GM19328 (cell line): Measurements from ENCODE around the gene ABCD3.

Source experiments
- ATAC-seq: cut with Tn5 transposase; IDR thresholded peaks from one replicate; pipeline ENCODE4 v1.9.1; 2021; ENCODE audit warnings: mild to moderate bottlenecking, moderate library complexity; ENCODE audit not compliant: unreplicated experiment

Gene ABCD3

DNA sequence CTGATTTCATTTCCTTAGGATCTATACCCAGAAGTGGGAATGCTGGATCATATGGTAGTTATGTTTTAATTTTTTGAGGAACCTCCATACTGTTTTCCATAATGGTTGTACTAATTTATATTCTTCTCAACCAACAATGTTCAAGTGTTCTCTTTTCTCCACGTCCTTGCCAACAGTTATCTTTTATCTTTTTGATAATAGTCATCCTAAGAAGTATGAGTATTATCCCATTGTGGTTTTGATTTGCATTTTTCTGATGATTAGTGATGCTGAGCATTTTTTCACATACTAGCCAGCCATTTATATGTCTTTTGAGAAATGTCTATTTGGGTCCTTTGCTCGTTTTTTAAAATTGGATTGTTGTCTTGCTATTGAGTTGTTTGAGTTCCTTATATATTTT lies 38.5 kb downstream of the ABCD3 start:
- no peak for ATAC-seq

GRCh38 chr1:94462606-94463005 lies 44.4 kb downstream of the ABCD3 start:
- no peak for ATAC-seq

DNA sequence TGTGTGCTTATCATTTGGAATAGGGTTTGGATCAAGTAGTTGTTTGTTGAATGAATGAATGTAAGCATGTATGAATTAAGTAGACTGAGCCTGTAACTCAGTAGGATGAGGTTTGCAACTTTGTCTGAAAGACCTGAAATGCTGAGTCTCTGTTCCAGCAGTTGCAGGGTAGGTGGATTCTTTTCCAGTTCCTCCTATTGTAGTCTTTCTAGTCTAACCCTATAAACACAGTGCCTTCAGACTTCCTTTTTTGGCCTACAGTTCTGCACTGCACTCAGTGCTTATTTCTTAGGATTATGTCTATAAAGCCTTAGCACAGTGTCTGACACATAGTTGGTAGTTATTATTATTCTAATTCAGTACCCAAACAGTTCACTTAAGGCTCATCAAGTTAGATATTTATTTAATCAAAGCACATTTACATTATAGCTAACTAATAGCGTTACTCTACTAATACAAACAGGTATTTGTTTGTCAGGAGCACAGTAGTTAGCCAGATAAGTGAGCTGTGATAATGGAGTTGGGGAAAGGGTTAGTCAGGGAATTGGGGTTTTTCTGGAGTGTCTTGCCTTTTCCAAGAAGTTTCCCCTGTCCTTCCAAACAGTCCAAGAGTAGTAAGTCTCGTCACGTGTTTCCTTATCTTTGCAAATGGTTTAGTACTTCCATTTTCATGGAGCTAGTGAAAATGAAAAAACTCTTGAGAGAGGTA lies 45.0 kb downstream of the ABCD3 start:
- ATAC-seq, result no peak

DNA sequence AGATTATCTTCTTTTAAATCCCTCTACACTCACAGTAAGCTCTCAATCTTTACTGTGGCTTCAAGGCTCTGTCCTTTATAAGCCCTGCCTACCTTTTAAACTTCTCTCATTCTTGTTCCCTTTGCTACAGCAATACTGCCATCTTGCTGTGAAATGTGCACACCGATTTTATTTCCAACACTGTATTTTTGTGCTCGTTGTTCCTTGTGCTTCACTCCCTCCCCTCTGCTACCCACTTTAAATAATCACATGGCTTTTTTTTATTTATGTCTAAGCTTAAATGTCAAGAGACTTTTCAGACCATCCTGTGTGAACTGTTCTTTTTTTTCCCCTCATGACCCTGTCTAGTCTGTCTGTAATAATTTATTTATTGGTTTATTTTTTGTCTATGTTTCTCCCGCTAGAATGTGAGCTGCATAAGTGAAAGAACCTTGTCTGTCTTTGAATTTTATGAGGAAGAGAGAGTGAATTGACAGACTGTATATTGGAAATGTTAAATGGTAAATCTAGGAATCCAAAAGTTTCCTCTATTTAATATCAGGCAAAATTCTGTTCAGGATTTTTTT lies 45.7 kb downstream of the ABCD3 start:
- ATAC-seq, result no peak

- ATAC-seq, result no peak
These were observed 50.5 kb downstream of the ABCD3 start for GRCh38 chr1:94468708-94469107.

GRCh38 chr1:94471271-94471670 lies 53.1 kb downstream of the ABCD3 start:
- no peak for ATAC-seq

GRCh38 chr1:94475232-94475631 lies 57.0 kb downstream of the ABCD3 start:
- no peak for ATAC-seq

DNA sequence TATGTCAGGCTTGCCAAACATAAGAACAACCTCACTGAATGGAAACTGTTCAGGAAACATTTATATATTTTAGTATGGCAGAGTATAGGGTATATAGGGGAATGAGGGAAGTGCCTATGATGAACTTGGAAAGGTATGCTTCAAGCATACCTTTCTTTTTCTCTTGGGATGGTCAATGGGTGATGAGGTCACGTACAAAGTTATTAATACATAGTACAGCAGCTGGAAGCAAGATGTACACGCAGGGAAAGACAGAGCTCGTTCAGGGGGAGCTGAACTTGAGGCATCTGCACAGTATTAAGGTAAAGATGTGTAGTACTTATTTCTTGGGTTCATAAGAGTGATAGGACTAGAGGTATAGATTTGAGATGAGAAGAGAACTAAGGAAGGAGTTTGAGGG lies 61.5 kb downstream of the ABCD3 start:
- no peak for ATAC-seq

DNA sequence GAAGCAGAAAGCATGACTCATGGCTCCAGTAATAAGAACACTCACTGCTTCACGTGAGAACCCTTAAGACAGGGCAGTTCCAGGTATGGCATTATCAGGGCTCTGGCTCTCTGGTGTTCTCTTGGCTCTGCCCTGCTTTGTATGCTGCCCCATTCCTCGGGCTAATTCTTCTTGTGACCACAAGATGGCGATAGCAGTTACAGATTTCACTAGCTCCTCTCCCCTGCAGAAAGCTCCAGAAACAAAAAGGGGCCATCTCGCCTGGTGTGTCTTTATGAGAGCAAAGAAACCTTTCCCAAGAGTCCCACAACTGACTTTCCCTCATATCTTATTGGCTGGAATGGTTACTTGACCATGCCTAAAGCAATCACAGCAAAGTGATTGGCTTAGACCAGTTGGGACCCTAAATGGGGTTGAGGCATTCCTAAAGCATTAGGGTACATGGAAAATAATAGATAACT lies 63.3 kb downstream of the ABCD3 start:
- ATAC-seq, result no peak

DNA sequence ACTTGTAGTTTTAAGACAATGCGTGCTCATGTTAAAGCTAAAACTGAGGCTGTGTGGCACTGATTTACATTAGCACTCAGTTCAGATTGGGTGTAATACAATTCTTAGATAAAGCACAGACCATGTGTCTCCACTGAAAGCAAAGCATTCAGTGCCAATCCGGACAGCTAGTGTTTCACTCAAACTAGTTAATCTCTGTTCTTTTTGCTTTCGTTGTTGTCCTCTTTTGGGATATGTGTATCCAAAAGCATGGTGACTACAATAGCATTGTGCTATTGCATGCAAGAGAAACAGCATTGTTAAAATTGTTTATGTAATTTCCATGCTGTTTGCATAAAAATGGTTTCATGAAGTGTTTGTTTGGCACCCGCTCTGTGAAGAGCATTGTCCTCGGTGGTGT lies 68.8 kb downstream of the ABCD3 start:
- ATAC-seq, result no peak

GRCh38 chr1:94490556-94490955 lies 72.4 kb downstream of the ABCD3 start:
- ATAC-seq, result no peak

DNA sequence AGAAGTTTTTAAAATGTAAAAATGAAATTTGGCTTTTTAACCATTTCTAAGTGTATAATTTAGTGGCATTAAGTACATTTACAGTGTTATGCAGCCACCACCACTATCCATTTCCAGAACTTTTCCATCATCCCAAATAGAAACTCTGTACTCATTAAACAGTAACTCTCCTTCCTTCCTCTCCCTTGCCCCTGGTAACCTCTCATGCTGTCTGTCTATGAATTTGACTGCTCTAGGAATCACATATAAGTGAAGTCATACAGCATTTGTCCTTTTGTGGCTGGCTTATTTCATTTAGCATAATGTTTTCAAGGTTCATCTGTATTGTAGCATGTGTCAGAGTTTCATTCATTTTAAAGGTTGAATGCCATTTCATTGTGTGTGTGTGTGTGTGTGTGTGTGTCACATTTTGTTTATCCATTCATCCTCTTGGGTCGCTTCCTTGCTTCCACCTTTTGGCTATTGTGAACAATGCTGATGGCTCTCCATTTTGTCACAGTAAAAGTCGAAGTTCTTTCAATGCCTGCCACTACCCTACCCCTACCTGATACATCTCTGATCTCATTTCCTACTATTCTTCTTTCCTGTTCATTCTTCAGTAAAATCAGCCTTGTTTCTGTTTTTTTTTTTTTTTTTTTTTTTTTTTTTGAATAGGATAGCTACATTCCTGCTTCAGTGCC lies 78.0 kb downstream of the ABCD3 start:
- no peak for ATAC-seq

- no peak for ATAC-seq
These were observed 83.2 kb downstream of the ABCD3 start for GRCh38 chr1:94501426-94501825.

DNA sequence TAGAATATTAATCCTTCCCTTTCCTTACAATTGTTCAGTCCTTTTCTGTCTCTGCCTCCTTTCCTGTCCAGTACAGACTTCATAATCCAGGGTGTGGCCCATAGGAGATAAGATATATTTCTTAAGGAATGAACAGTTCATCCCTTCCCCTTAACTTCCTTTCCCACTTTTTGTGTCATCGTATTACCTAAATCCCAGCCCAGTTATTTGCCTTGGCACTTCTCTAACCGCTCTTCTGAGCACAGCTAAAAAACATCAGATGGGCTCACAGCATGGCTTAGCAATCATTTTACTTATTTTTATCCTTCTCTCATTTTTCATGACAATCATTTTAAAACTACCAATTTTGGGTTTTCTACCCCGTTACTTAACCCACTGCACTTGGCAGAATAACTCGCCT lies 83.7 kb downstream of the ABCD3 start:
- no peak for ATAC-seq

- no peak for ATAC-seq
These were observed 85.0 kb downstream of the ABCD3 start for GRCh38 chr1:94503153-94503552.

DNA sequence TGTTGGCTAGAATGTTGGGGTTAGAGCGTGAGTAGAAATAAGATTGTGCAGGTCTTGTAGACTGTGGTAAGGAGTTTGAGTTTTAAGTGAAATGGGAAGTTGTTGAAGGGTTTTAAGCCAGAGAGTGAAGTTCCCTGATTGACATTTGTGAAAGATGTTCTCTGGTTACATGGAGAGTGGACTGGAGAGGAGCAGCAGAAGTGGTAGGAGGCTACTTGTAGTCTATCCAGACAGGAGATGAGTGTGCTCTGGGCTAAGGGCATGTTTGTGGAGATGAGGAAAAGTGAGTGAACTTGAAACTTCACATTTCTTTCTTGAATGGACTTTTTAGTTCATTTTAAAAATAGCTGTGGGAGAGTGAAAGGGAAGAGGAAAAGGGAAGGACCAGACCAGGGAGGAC lies 86.4 kb downstream of the ABCD3 start:
- ATAC-seq, result no peak

GRCh38 chr1:94512816-94513215 lies 94.6 kb downstream of the ABCD3 start:
- ATAC-seq, result no peak

DNA sequence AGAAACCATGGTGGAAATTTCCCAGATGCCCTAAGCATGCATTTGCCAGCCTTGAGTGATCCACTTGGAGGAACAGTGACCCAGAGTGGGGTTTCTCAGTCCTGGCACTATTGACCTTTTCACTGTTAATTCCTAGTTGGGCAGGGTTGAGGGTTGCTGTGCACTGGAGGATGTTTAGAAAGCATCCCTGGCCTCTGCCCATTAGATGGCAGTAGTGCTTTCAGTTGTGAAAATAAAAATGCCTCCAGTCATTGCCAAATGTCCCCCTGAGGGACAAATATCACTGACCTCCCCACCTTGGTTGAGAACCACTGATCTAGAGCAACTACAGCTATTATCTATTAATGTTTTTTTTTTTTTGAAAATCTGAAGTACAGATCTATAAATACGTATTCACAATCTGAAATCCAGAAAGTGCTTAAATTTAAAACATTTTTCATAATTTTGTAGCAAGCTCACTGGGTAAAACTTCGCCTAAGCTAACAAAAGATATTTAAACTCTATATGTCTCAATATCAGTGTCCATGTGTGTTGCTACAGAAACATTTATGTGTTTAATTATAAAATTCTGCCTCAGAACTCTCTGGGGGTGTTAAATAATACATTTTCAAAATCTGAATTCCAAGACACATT lies 96.0 kb downstream of the ABCD3 start:
- no peak for ATAC-seq

- ATAC-seq, result no peak
These were observed 97.2 kb downstream of the ABCD3 start for GRCh38 chr1:94515296-94515947.

DNA sequence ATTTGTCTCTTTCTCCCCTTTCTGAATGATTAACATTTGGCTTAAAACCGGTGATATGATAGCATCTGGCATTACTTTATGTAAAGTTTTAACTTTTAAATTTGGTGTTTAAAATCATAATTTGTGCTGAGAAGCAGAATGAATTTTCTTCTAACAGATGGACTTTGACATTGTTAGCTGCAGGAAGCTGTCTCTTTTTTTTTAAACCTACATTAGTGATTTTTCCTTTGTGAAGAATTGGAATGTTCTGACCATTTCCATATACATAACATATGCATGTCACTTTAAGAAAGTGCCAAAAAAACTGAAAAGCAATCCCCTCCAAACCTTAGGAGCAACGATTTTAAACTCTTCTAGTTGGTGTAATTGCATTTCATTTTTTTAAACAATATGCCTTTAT lies 101.2 kb downstream of the ABCD3 start:
- ATAC-seq, result no peak

DNA sequence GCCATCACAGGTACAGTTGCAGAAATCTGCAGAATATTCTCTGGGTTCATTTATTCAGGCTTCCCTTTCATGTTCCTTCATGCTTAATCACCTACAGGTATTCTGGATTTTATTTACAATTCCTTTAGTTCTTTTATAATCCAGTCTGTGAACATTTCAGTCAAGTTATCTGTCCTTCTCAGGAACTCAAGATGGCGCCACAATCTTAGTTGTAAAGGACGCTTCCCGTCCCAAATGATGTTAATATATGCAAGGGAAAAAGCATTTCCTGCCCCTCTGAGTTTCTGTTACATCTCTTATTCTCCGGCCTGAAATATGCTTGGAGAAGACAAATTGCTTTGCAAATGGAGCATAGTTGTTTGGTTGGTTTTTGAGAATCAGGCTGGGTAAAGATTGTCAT lies 104.1 kb downstream of the ABCD3 start:
- no peak for ATAC-seq
